BE2C (cell line): Measurements from ENCODE around the gene RFX8.

Experiments used
- DNase-seq: peaks from one replicate; pipeline ENCODE4 v3.0.0-alpha.2; 2020
- H3K27me3 ChIP-seq: fragments of 250-450 bp; sonication (Bioruptor Pico); 2 replicates; pipeline ENCODE4 v1.5.1; 2020; ENCODE audit warnings: mild to moderate bottlenecking
- H3K36me3 ChIP-seq: fragments of 250-450 bp; sonication (Bioruptor Pico); 2 replicates; pipeline ENCODE4 v1.5.1; 2020; ENCODE audit warnings: mild to moderate bottlenecking
- H3K4me1 ChIP-seq: fragments of 250-450 bp; sonication (Bioruptor Pico); 2 replicates; pipeline ENCODE4 v1.5.1; 2020
- H3K4me3 ChIP-seq: 2 replicates; pipeline ENCODE4 v1.5.1; 2011; ENCODE audit warnings: low read depth, low read length
- H3K9me3 ChIP-seq: fragments of 250-450 bp; sonication (Bioruptor Pico); 2 replicates; pipeline ENCODE4 v1.5.1; 2020
- CTCF ChIP-seq: IDR thresholded peaks from 2 replicates; pipeline ENCODE4 v1.5.1; 2012; ENCODE audit warnings: mild to moderate bottlenecking, low read depth, low read length

The RFX8 gene

GRCh38 chr2:101396316-101396717 lies 78.6 kb downstream of the RFX8 start:
- H3K36me3 ChIP-seq: no peaks in the 10 kb centered on the region
- no peaks in the 10 kb centered on the region for H3K4me1 ChIP-seq
- TF ChIP-seq CTCF: no peak
- no peak overlapping the region for H3K4me3 ChIP-seq
- no peak for DNase-seq
- H3K27me3 ChIP-seq: no peaks in the 10 kb centered on the region
- H3K9me3 ChIP-seq: no peaks in the 10 kb centered on the region

- Histone ChIP-seq H3K9me3 (no peaks in the 10 kb centered on the region), H3K4me1 (no peaks in the 10 kb centered on the region), H3K36me3 (no peaks in the 10 kb centered on the region), H3K27me3 (no peaks in the 10 kb centered on the region), H3K4me3 (no peak overlapping the region)
- TF ChIP-seq CTCF: no peak
- DNase-seq: no peak
Measured at GRCh38 chr2:101395545-101396315, 79.2 kb downstream of the RFX8 start.

GRCh38 chr2:101388232-101388631 lies 86.7 kb downstream of the RFX8 start:
- Histone ChIP-seq H3K27me3 (peaks cover 31% of the 10 kb centered on the region), H3K9me3 (no peaks in the 10 kb centered on the region), H3K4me3 (no peak overlapping the region), H3K4me1 (no peaks in the 10 kb centered on the region), H3K36me3 (no peaks in the 10 kb centered on the region)
- TF ChIP-seq CTCF: no peak
- DNase-seq: no peak

- Histone ChIP-seq H3K4me1 (no peaks in the 10 kb centered on the region), H3K36me3 (no peaks in the 10 kb centered on the region), H3K4me3 (peak within 1 kb of the TSS; percentile 38), H3K9me3 (no peaks in the 10 kb centered on the region), H3K27me3 (peaks cover 31% of the 10 kb centered on the region)
- DNase-seq: peak; percentile 64
- TF ChIP-seq CTCF: 0 out of 2 replicates have a peak, but pooled peaks have one; percentile 17
Measured at GRCh38 chr2:101387151-101387834, 87.6 kb downstream of the RFX8 start, which contains the start of gene CREG2. Gene CREG2 (minus strand): TSS chr2:101387503. CDS start chr2:101387457, 46 bp downstream.

GRCh38 chr2:101386599-101387150 lies 88.2 kb downstream of the RFX8 start:
- no peak for DNase-seq
- Histone ChIP-seq H3K4me3 (peak overlapping the region; percentile 16; the same call in 1 of the 2 replicates), H3K4me1 (no peaks in the 10 kb centered on the region), H3K9me3 (no peaks in the 10 kb centered on the region), H3K27me3 (peaks cover 31% of the 10 kb centered on the region), H3K36me3 (no peaks in the 10 kb centered on the region)
- TF ChIP-seq CTCF: no peak
